ENCODE measurements around the gene MAGI2. TPM values are rescaled to one million over a fixed set of nuclear protein-coding genes. Genes with fewer than 3 reads are reported as not detected.
A peak's percentile ranks its signal among the peaks of the same experiment; 100 is the strongest.

Gene MAGI2
- total and polyA plus RNA-seq, 2 donors (not counting 3 experiments of a cell fraction or from before 2014, with no cell fraction given) = 0.28 to 6.0 TPM

DNA sequence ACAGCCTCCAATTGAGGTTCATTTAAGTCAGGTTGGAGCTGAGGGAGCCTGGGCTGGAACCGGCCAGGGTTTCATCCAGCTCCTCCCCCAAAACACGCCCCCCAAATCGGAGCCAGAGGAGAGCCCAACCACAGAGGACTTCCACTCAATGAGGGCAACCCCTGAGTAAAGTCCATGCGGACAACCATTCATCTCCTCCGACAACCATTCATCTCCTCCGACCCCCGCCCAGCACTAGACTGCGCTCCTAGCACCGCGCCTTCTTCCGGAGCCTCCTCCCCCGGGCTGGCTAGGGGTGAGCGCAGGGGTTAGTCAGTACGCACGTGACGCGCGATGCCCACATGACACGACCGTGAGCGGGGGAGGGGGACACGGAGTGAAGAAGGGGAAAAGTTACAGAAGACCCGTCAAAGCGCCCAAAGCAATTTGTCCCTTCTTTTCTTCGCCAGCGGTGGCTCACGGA lies 1.4 kb downstream of the MAGI2 start:
- no peaks in the 10 kb centered on the region for H4K20me1 ChIP-seq (replicated peaks; ENCODE audit: control insufficient read depth, extremely low read depth, insufficient read depth, low read length)
- DNase-seq (ENCODE audit: low read depth, low spot score) (peak; percentile 88), FAIRE-seq (peak; percentile 12)
- H3K9me1 ChIP-seq (replicated peaks; ENCODE audit: control insufficient read depth, extremely low read depth, insufficient read depth, low read length) = no peaks in the 10 kb centered on the region
- peak overlapping the region; percentile 92 for H3K9ac ChIP-seq (replicated peaks; ENCODE audit: extremely low read depth, insufficient read depth, low read length)
- no TSS peak for BruUV-seq (replicated peaks)
- intact Hi-C loops (cut with micrococcal nuclease) = loop anchor here (1.0 to 5.0 kb wide), 2 partner anchors 169 to 565 kb away; no protein-coding TSS in a partner anchor
- TF ChIP-seq FOS (IDR thresholded peaks at IDR 0.05; ENCODE audit: borderline replicate concordance, insufficient read depth, low read length) (peak; percentile 36), MYC (IDR thresholded peaks at IDR 0.05; ENCODE audit: low read depth, low read length) (peak; percentile 71), GATA2 (IDR thresholded peaks at IDR 0.05; ENCODE audit: insufficient read depth, insufficient read length, low read depth, low read length) (no peak), EZH2 (IDR thresholded peaks at IDR 0.05; ENCODE audit: borderline replicate concordance, low read depth, low read length, severe bottlenecking) (no peak), POLR2AphosphoS5 (IDR thresholded peaks at IDR 0.05; ENCODE audit: insufficient read depth, low read depth, low read length) (peak; percentile 73), JUN (IDR thresholded peaks at IDR 0.05; ENCODE audit: borderline replicate concordance, insufficient read depth, insufficient read length, low read depth) (no peak), POLR2A (IDR thresholded peaks at IDR 0.05; ENCODE audit: low read depth, low read length) (peak; percentile 74)
- TF ChIP-seq, protein P1, sequence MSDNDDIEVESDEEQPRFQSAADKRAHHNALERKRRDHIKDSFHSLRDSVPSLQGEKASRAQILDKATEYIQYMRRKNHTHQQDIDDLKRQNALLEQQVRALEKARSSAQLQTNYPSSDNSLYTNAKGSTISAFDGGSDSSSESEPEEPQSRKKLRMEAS (IDR thresholded peaks at IDR 0.05; ENCODE audit: insufficient read depth, insufficient read length) = peak; percentile 91
- TF ChIP-seq, protein P2, sequence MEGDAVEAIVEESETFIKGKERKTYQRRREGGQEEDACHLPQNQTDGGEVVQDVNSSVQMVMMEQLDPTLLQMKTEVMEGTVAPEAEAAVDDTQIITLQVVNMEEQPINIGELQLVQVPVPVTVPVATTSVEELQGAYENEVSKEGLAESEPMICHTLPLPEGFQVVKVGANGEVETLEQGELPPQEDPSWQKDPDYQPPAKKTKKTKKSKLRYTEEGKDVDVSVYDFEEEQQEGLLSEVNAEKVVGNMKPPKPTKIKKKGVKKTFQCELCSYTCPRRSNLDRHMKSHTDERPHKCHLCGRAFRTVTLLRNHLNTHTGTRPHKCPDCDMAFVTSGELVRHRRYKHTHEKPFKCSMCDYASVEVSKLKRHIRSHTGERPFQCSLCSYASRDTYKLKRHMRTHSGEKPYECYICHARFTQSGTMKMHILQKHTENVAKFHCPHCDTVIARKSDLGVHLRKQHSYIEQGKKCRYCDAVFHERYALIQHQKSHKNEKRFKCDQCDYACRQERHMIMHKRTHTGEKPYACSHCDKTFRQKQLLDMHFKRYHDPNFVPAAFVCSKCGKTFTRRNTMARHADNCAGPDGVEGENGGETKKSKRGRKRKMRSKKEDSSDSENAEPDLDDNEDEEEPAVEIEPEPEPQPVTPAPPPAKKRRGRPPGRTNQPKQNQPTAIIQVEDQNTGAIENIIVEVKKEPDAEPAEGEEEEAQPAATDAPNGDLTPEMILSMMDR (IDR thresholded peaks at IDR 0.05; ENCODE audit: extremely low read depth in 1 of 2, insufficient read depth in 1 of 2, low read depth in 1 of 2, low read length in 2 of 2) = no peak
- H3K36me3 ChIP-seq (ENCODE audit: control insufficient read depth in 2 of 2, extremely low read depth in 1 of 2, insufficient read depth in 2 of 2, low read length in 2 of 2) = peaks cover 0 to 4% of the 10 kb centered on the region in 2 experiments
- dilution Hi-C loops (cut with MboI; ENCODE audit: extremely low pct_ligation_motif_present, low sequenced_read_pairs) = no loop called here
- ChIA-PET POLR2A (interaction anchor here (0.8 kb wide), 1 partner anchor 16 kb away, joined by 3 read pairs; no protein-coding TSS in a partner anchor), CTCF (interaction anchor here (0.6 to 3.7 kb wide), 6 partner anchors 11 to 940 kb away, joined by 3 to 33 read pairs (median 4); no protein-coding TSS in a partner anchor)
- H3K27ac ChIP-seq (ENCODE audit: insufficient read depth, low read depth, low read length) = peak overlapping the region; percentile 78
- peak overlapping the region; percentile 78 to 84 (median 82) for H3K4me3 ChIP-seq (replicated peaks in 1 of 3; ENCODE audit: insufficient read depth in 1 of 3, low read depth in 1 of 3, low read length in 3 of 3)
- peaks cover 19% of the 10 kb centered on the region for H3K4me1 ChIP-seq (ENCODE audit: control insufficient read depth, extremely low read depth, insufficient read depth, low read length)
- H3K79me2 ChIP-seq (ENCODE audit: control insufficient read depth, insufficient read depth, low read length) = peaks cover 12% of the 10 kb centered on the region
- peak overlapping the region; percentile 89 for H3K4me2 ChIP-seq (ENCODE audit: insufficient read depth, low read length)
- H2AFZ ChIP-seq (ENCODE audit: low read depth, low read length) = peak overlapping the region; percentile 94
- H3K9me3 ChIP-seq (replicated peaks; ENCODE audit: control insufficient read depth, insufficient read depth, low read length) = no peaks in the 10 kb centered on the region
- no peaks in the 10 kb centered on the region for H3K27me3 ChIP-seq (ENCODE audit: control insufficient read depth in 2 of 2, insufficient read depth in 2 of 2, low read length in 2 of 2)
